Suprapubic skin (tissue), 4 donors: ENCODE measurements around the gene CREB5. TPM values are rescaled to one million over a fixed set of nuclear protein-coding genes. Genes with fewer than 3 reads are reported as not detected.

Experiments
- DNase-seq, 2 donors: peaks; one replicate each; pipeline ENCODE4 v3.0.0-alpha.2; 2019; ENCODE audit warnings: low spot score in 2 of 2
- H3K27ac ChIP-seq: fragments of 200-600 bp; sonication (generic); one replicate; pipeline ENCODE4 v1.5.1; 2019
- H3K27me3 ChIP-seq: fragments of 200-600 bp; sonication (generic); one replicate; pipeline ENCODE4 v1.5.1; 2019
- H3K36me3 ChIP-seq: fragments of 200-600 bp; sonication (generic); one replicate; pipeline ENCODE4 v1.5.1; 2019
- H3K4me1 ChIP-seq: fragments of 200-600 bp; sonication (generic); one replicate; pipeline ENCODE4 v1.5.1; 2019
- H3K4me3 ChIP-seq: fragments of 200-600 bp; sonication (generic); one replicate; pipeline ENCODE4 v1.5.1; 2019; ENCODE audit warnings: mild to moderate bottlenecking
- H3K9me3 ChIP-seq: fragments of 200-600 bp; sonication (generic); one replicate; pipeline ENCODE4 v1.5.1; 2019
- EP300 ChIP-seq: sonication (generic); formaldehyde crosslinking; IDR thresholded peaks from one replicate; pipeline ENCODE4 v1.6.1; 2017; ENCODE audit warnings: antibody characterized with exemption
- POLR2A ChIP-seq, 2 donors: fragments of 450-650 bp; IDR thresholded peaks; one replicate each; pipeline ENCODE4 v1.6.1; 2017; ENCODE audit warnings: antibody characterized with exemption in 2 of 2, mild to moderate bottlenecking in 2 of 2, moderate library complexity in 2 of 2
- POLR2AphosphoS5 ChIP-seq, 3 donors: sonication (generic); formaldehyde crosslinking; IDR thresholded peaks; one replicate each; pipeline ENCODE4 v1.6.1; 2017; ENCODE audit warnings: antibody characterized with exemption in 3 of 3
- WGBS: methylation state at CpG from one replicate; pipeline ENCODE4 v1.1.5; 2018; 5-methylcytosine and 5-hydroxymethylcytosine counted together
- total RNA-seq, 4 donors: library from RNA; depleted of rRNA; stranded (reverse); fragments of >200 nt; gene quantifications; one replicate each; pipeline ENCODE4 v1.1.0, GENCODE V29; 2016
- TF ChIP-seq, protein P1 (sequence below), 2 donors: fragments of 200-600 bp in 1 of 2; fragments of 450-650 bp in 1 of 2; sonication (generic) in 1 of 2; IDR thresholded peaks; one replicate each; pipeline ENCODE4 v1.5.1; 2016 to 2019; ENCODE audit warnings: antibody characterized with exemption in 2 of 2, mild to moderate bottlenecking in 1 of 2, moderate library complexity in 1 of 2

CREB5 gene
- total RNA-seq, 4 donors from 2014 or later: 6.2 to 12.1 (median 10.0) TPM

DNA sequence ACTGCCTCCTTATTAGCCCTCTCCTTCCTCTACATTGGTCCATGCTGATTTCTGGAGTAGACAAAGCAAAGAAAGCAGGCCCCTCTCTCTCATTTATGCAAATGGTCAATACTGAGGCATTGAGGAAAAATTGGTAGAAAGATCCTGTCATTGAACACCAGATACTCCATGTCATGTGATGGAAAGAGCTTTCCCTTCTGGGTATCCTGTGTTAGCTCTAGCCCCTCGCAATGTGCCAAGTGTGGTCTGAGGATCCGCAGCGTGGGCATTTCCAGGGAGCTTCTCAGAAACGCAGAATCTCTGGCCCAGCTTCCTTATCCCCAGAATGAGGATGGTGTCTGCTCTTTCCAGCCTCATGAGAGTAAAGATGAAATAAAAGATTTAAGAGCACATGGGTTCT lies 159.1 kb downstream of the CREB5 start:
- Histone ChIP-seq H3K36me3 (no peaks in the 10 kb centered on the region), H3K4me3 (no peak overlapping the region), H3K27ac (no peak overlapping the region), H3K9me3 (no peaks in the 10 kb centered on the region), H3K27me3 (peaks cover 2% of the 10 kb centered on the region), H3K4me1 (peaks cover 18% of the 10 kb centered on the region)
- no peak for DNase-seq
- WGBS: 87% methylated on average over 4 of the region's 4 CpGs
- TF ChIP-seq EP300: no peak
- no peak for TF ChIP-seq POLR2A (IDR thresholded peaks at IDR 0.05)
- no peak for TF ChIP-seq POLR2AphosphoS5 (IDR thresholded peaks at IDR 0.05)
- TF ChIP-seq, protein P1, sequence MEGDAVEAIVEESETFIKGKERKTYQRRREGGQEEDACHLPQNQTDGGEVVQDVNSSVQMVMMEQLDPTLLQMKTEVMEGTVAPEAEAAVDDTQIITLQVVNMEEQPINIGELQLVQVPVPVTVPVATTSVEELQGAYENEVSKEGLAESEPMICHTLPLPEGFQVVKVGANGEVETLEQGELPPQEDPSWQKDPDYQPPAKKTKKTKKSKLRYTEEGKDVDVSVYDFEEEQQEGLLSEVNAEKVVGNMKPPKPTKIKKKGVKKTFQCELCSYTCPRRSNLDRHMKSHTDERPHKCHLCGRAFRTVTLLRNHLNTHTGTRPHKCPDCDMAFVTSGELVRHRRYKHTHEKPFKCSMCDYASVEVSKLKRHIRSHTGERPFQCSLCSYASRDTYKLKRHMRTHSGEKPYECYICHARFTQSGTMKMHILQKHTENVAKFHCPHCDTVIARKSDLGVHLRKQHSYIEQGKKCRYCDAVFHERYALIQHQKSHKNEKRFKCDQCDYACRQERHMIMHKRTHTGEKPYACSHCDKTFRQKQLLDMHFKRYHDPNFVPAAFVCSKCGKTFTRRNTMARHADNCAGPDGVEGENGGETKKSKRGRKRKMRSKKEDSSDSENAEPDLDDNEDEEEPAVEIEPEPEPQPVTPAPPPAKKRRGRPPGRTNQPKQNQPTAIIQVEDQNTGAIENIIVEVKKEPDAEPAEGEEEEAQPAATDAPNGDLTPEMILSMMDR (IDR thresholded peaks at IDR 0.05): no peak

DNA sequence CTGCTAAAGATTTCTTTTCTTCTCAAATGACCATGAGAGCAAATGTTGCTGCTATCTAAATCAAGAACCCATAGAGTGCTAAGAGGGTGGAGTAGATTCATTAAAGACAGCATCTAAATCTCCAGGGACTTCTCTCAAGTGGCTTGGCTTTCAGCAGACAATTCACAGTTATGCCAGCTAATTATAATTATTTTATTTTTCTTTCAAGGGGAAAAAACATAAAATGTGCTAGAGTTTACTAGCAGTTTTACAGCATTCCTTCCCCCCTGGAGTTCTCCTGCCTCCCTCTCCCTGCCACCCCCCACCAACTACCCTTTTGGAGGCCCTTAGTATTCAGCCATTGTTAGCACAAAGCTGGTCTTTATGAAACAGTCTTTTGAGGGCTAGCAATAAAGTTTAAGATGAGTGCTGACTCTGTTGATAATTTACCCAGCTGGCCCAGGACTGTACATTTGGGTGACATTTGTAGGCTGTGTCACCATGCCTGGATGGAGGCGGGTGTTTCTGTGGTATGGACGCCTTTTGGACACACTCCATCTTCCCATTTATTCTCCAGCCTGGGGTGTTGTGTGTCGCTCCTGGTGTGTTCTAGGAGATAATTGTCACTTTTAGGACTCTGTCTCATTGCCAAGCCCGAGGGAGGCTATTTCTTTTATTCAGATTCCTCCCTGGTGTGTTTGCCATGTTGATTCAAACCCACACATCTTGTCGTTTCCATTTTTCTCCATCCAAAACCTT lies 160.2 kb downstream of the CREB5 start:
- no peaks in the 10 kb centered on the region for H3K36me3 ChIP-seq
- no peak for TF ChIP-seq POLR2AphosphoS5 (IDR thresholded peaks at IDR 0.05)
- no peak for TF ChIP-seq POLR2A (IDR thresholded peaks at IDR 0.05)
- TF ChIP-seq, protein P1 (IDR thresholded peaks at IDR 0.05): no peak
- TF ChIP-seq EP300: no peak
- DNase-seq: no peak
- no peak overlapping the region for H3K4me3 ChIP-seq
- H3K27ac ChIP-seq: no peak overlapping the region
- H3K4me1 ChIP-seq: peaks cover 18% of the 10 kb centered on the region
- H3K9me3 ChIP-seq: no peaks in the 10 kb centered on the region
- 54% methylated on average over 5 of the region's 5 CpGs for WGBS
- peaks cover 2% of the 10 kb centered on the region for H3K27me3 ChIP-seq

DNA sequence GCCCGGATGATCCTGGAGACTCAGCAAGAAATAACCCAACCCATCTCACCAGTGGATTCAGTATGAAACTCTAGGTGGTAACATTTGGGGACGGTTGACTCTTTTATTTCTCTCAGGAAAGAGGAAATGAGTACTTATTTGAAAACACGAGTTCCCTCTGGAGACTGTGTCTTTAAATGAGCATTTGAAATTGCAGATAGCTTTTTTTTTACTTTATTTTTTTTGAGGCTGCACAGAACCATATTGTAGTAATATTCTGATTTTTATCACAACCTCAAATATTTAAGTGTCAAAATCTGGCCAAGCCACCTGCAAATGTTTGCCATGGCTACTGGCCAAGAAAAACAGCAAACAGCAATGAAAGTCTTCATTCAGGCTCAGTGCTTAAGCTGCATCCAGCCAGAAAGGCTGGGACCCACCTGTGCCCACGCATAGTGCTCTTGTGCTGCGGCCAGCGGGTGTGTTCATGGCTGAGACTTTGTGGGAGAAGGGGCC lies 160.8 kb downstream of the CREB5 start:
- no peak for DNase-seq
- 32% methylated on average over 6 of the region's 6 CpGs for WGBS
- H3K9me3 ChIP-seq: no peaks in the 10 kb centered on the region
- H3K27me3 ChIP-seq: peaks cover 2% of the 10 kb centered on the region
- TF ChIP-seq EP300 (no peak), POLR2AphosphoS5 (IDR thresholded peaks at IDR 0.05) (no peak)
- TF ChIP-seq, protein P1 (IDR thresholded peaks at IDR 0.05): no peak
- peaks cover 18% of the 10 kb centered on the region for H3K4me1 ChIP-seq
- no peaks in the 10 kb centered on the region for H3K36me3 ChIP-seq
- H3K27ac ChIP-seq: no peak overlapping the region
- H3K4me3 ChIP-seq: no peak overlapping the region

DNA sequence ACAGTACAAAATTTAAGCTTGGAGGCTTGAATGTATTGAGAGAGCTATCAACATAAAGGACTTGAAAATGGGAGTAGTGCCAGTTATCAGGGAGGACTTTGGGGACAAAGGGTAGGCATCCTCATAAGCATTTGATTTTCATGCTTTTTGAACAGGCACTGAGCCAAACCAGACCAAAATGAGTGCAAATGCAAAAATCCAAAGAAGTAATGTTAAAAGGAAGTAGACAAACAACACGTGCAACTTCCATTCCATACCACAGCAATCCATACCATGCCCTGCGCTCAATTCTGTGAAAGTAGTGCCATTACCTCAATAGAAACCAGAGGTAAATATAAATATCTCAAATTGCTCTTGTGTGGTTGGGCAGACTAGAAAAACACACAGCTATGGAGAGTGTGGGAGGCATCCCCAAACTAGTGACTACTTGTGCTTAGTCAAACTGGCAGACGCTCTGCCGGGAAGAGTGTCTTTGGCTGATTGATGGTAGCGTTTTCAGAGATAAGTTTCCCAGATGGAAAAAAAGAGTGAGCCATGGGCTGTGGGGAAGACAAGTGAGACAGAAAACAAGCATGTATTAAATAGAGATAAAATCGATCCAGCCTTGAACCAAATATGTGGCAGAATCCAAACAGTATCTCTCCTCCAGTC lies 161.5 kb downstream of the CREB5 start:
- peaks cover 18% of the 10 kb centered on the region for H3K4me1 ChIP-seq
- H3K4me3 ChIP-seq: no peak overlapping the region
- H3K9me3 ChIP-seq: no peaks in the 10 kb centered on the region
- no peaks in the 10 kb centered on the region for H3K36me3 ChIP-seq
- WGBS: 46% methylated on average over 6 of the region's 6 CpGs
- H3K27ac ChIP-seq: no peak overlapping the region
- DNase-seq: no peak
- TF ChIP-seq, protein P1 (IDR thresholded peaks at IDR 0.05): no peak
- TF ChIP-seq POLR2A (IDR thresholded peaks at IDR 0.05): no peak
- TF ChIP-seq EP300: no peak
- no peak for TF ChIP-seq POLR2AphosphoS5 (IDR thresholded peaks at IDR 0.05)
- peaks cover 2% of the 10 kb centered on the region for H3K27me3 ChIP-seq

GRCh38 chr7:28575241-28575643 lies 162.9 kb downstream of the CREB5 start:
- TF ChIP-seq POLR2A (IDR thresholded peaks at IDR 0.05) (no peak), POLR2AphosphoS5 (IDR thresholded peaks at IDR 0.05) (no peak), EP300 (no peak)
- TF ChIP-seq, protein P1 (IDR thresholded peaks at IDR 0.05): no peak
- WGBS: 83% methylated on average over 5 of the region's 5 CpGs
- no peak overlapping the region for H3K4me3 ChIP-seq
- peaks cover 18% of the 10 kb centered on the region for H3K4me1 ChIP-seq
- peaks cover 2% of the 10 kb centered on the region for H3K27me3 ChIP-seq
- H3K36me3 ChIP-seq: no peaks in the 10 kb centered on the region
- DNase-seq: no peak
- no peak overlapping the region for H3K27ac ChIP-seq
- H3K9me3 ChIP-seq: no peaks in the 10 kb centered on the region
